Measurements from ENCODE around the gene RAD23B.

DNA sequence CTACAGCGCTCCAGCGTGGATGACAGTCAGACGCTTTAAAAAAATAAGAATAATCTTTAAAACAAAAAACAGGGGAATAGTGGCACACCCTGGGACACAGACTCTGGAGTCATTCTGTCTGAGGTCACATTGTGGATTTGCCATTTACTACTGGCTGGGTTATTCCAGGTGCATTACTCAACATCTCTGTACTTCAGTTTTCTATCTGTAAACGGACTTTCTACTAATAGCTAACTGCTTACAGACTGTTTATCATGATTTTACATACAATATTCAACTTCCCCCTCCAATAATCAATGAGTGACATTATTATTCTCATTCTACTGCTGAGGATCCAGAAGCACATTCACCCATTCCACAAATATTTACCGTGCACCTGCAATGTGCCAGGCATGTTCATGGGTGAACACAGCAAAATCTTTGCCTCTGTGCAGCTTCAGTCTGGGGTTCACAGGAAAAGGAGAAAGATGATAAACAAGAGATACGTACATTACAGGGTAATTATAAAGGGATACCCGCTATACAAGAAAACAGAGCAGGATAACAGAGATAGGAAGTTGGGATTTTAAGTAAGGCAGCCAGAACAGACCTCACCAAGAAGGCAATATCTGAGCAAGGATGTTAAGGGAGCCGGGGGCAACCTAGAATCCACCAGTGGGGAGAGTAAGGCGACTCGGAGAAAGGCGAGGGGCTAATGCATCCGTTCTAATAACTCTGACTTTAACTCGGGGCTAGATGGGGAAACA, 984 bp upstream of the RAD23B start:
- no peak for TF ChIP-seq EP300 (IDR thresholded peaks at IDR 0.05)
- TF ChIP-seq, protein P1, sequence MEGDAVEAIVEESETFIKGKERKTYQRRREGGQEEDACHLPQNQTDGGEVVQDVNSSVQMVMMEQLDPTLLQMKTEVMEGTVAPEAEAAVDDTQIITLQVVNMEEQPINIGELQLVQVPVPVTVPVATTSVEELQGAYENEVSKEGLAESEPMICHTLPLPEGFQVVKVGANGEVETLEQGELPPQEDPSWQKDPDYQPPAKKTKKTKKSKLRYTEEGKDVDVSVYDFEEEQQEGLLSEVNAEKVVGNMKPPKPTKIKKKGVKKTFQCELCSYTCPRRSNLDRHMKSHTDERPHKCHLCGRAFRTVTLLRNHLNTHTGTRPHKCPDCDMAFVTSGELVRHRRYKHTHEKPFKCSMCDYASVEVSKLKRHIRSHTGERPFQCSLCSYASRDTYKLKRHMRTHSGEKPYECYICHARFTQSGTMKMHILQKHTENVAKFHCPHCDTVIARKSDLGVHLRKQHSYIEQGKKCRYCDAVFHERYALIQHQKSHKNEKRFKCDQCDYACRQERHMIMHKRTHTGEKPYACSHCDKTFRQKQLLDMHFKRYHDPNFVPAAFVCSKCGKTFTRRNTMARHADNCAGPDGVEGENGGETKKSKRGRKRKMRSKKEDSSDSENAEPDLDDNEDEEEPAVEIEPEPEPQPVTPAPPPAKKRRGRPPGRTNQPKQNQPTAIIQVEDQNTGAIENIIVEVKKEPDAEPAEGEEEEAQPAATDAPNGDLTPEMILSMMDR (IDR thresholded peaks at IDR 0.05) = no peak

All from stomach (tissue), 4 donors.